PC-9 (cell line): Measurements from ENCODE around the gene TBX15. TPM values are rescaled to one million over a fixed set of nuclear protein-coding genes. Genes with fewer than 3 reads are reported as not detected.

Experiments
- BruUV-seq: library from RNA; stranded (reverse); fragments of 400-500 nt; replicated peaks from 2 replicates; lab custom pipeline; 2021; lab: Mats Ljungman, UMichigan
- CTCF ChIA-PET: fragments of 300-600 bp; sonication (Branson Sonifier 250); formaldehyde crosslinking; loops from one replicate; lab custom pipeline; 2022; ENCODE audit warnings: antibody characterized with exemption; lab: Charles Lee
- POLR2A ChIA-PET: fragments of 300-600 bp; sonication (Branson Sonifier 250); formaldehyde crosslinking; loops from one replicate; lab custom pipeline; 2022; ENCODE audit warnings: antibody characterized with exemption; ENCODE audit not compliant: unreplicated experiment; lab: Charles Lee
- DNase-seq, 2 experiments: peaks; one replicate each; pipeline versions ENCODE4 v3.0.0 to v3.0.0-alpha.2; 2015 to 2022; ENCODE audit warnings: mixed read lengths in 1 of 2
- H2AFZ ChIP-seq: fragments of 200-600 bp; sonication (generic); 2 replicates; pipeline ENCODE4 v1.8.1; 2017; ENCODE audit warnings: antibody characterized with exemption
- H3F3A ChIP-seq: fragments of 200-600 bp; sonication (generic); 2 replicates; pipeline ENCODE4 v1.8.1; 2017; ENCODE audit warnings: antibody characterized with exemption, mild to moderate bottlenecking, low read depth; ENCODE audit not compliant: insufficient read depth
- H3K27ac ChIP-seq: fragments of 200-600 bp; sonication (generic); 2 replicates; pipeline ENCODE4 v1.6.1; 2016; ENCODE audit warnings: mixed run types
- H3K27me3 ChIP-seq: fragments of 200-600 bp; sonication (generic); 2 replicates; pipeline ENCODE4 v1.6.1; 2016; ENCODE audit warnings: low read depth, mixed run types; ENCODE audit not compliant: insufficient read depth
- H3K36me3 ChIP-seq: fragments of 200-600 bp; sonication (generic); 2 replicates; pipeline ENCODE4 v1.6.1; 2016; ENCODE audit warnings: low read depth, mixed run types
- H3K4me1 ChIP-seq: fragments of 200-600 bp; sonication (generic); replicated peaks from 2 replicates; pipeline ENCODE4 v1.6.1; 2016; ENCODE audit warnings: mixed run types; ENCODE audit not compliant: insufficient read depth
- H3K4me2 ChIP-seq: fragments of 200-600 bp; sonication (generic); 2 replicates; pipeline ENCODE4 v1.6.1; 2017; ENCODE audit warnings: mixed run types
- H3K4me3 ChIP-seq: fragments of 200-600 bp; sonication (generic); 2 replicates; pipeline ENCODE4 v1.6.1; 2016; ENCODE audit warnings: mixed run types
- H3K79me2 ChIP-seq: fragments of 200-600 bp; sonication (generic); 2 replicates; pipeline ENCODE4 v1.6.1; 2017; ENCODE audit warnings: low read depth, mixed run types
- H3K9me2 ChIP-seq: fragments of 200-600 bp; sonication (generic); 2 replicates; pipeline ENCODE4 v1.8.1; 2017; ENCODE audit warnings: mild to moderate bottlenecking; ENCODE audit not compliant: insufficient read depth
- H3K9me3 ChIP-seq: fragments of 200-600 bp; sonication (generic); 2 replicates; pipeline ENCODE4 v1.8.1; 2016; ENCODE audit warnings: low read depth; ENCODE audit not compliant: insufficient read depth
- H4K20me1 ChIP-seq: fragments of 200-600 bp; sonication (generic); 2 replicates; pipeline ENCODE4 v1.8.1; 2017; ENCODE audit not compliant: insufficient read depth
- CTCF ChIP-seq: fragments of 200-600 bp; sonication (generic); conservative IDR thresholded peaks from 2 replicates; pipeline ENCODE4 v1.6.1; 2017; ENCODE audit warnings: mixed run types, antibody characterized with exemption, mild to moderate bottlenecking, moderate library complexity
- EZH2 ChIP-seq: fragments of 200-600 bp; sonication (generic); IDR thresholded peaks from 2 replicates; pipeline ENCODE4 v1.8.0; 2017; ENCODE audit warnings: antibody characterized with exemption, low read depth
- intact Hi-C: fragments of 100-400 bp; cut with micrococcal nuclease; formaldehyde crosslinking; loops from one replicate; pipeline ENCODE4 v1.10.0; 2022; ENCODE audit not compliant: unreplicated experiment
- total RNA-seq: library from RNA; stranded (reverse); gene quantifications from 2 replicates; pipeline ENCODE4 v1.2.3, GENCODE V29; 2021

The TBX15 gene
- total RNA-seq, 1 experiment from 2014 or later = not detected

DNA sequence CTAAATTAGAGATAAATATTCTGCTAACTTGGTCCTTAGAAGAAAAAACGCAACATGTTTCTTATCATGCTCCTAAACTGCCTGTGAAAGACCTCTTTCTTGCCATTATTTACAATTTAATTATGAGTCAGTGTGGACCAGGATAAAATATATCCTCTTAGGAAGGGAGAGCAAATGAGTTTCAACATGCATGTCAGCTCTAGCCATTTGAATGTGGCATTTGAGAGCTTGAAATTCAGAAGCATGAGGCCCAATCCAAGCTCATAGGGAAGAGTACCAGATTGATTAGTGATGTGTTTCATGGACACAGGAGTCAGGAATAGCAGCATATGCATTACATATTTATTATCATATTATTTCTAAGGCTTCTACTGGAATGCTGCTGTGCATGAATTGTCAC is 39.3 kb downstream of the TBX15 start:
- no peaks in the 10 kb centered on the region for H3K79me2 ChIP-seq
- CTCF ChIA-PET = no interaction called here
- H4K20me1 ChIP-seq = no peaks in the 10 kb centered on the region
- TF ChIP-seq EZH2 (no peak), CTCF (no peak)
- no peak for DNase-seq
- BruUV-seq = no TSS peak
- H3K4me1 ChIP-seq = no peaks in the 10 kb centered on the region
- H3F3A ChIP-seq = no peaks in the 10 kb centered on the region
- intact Hi-C loops = no loop called here
- no peaks in the 10 kb centered on the region for H3K36me3 ChIP-seq
- H3K9me2 ChIP-seq = no peaks in the 10 kb centered on the region
- H3K9me3 ChIP-seq = no peaks in the 10 kb centered on the region
- H3K27me3 ChIP-seq = no peaks in the 10 kb centered on the region; the same call in 1 of the 2 replicates
- H2AFZ ChIP-seq = no peak overlapping the region
- no peak overlapping the region for H3K4me3 ChIP-seq
- POLR2A ChIA-PET = no interaction called here
- H3K4me2 ChIP-seq = no peak overlapping the region
- no peak overlapping the region for H3K27ac ChIP-seq

GRCh38 chr1:118948351-118948750 is 39.8 kb downstream of the TBX15 start:
- no peak for DNase-seq
- POLR2A ChIA-PET = no interaction called here

DNA sequence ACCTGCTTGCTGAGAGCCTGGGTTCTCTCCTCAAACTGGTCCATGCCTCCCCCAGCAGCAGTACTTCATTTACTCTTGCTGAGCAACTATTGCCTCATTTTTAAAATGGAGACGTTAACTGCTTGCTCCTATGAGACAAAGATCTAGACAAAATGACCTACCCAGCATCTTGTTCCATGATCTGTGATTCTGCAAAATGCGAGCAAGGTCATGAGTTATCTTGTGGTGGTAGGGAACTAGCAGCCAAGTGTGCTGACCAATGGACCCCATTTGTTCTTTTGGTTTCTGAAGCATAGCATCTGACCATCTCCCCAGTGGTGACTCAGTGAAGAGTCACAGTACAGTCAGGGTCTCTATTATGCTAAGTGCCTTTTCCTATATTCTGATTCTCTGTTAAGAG is 40.4 kb downstream of the TBX15 start:
- CTCF ChIA-PET = no interaction called here
- Histone ChIP-seq H3K79me2 (no peaks in the 10 kb centered on the region), H3K9me3 (no peaks in the 10 kb centered on the region), H3K4me2 (no peak overlapping the region), H3F3A (no peaks in the 10 kb centered on the region), H4K20me1 (no peaks in the 10 kb centered on the region), H3K4me1 (no peaks in the 10 kb centered on the region), H3K4me3 (no peak overlapping the region), H3K27ac (no peak overlapping the region), H3K27me3 (peaks cover 5% of the 10 kb centered on the region), H3K36me3 (no peaks in the 10 kb centered on the region), H3K9me2 (no peaks in the 10 kb centered on the region), H2AFZ (no peak overlapping the region)
- no TSS peak for BruUV-seq
- TF ChIP-seq EZH2 (no peak), CTCF (no peak)
- intact Hi-C loops = no loop called here
- POLR2A ChIA-PET = no interaction called here
- no peak for DNase-seq

More at GRCh38 chr1:118948351-118948750, 39.8 kb downstream of the TBX15 start:
- Histone ChIP-seq H3K27me3 (no peaks in the 10 kb centered on the region; the same call in 1 of the 2 replicates), H3K27ac (no peak overlapping the region), H3K9me2 (no peaks in the 10 kb centered on the region), H3K9me3 (no peaks in the 10 kb centered on the region), H3K36me3 (no peaks in the 10 kb centered on the region), H3K4me3 (no peak overlapping the region), H2AFZ (no peak overlapping the region), H3F3A (no peaks in the 10 kb centered on the region), H4K20me1 (no peaks in the 10 kb centered on the region), H3K4me1 (no peaks in the 10 kb centered on the region), H3K4me2 (no peak overlapping the region), H3K79me2 (no peaks in the 10 kb centered on the region)
- CTCF ChIA-PET = no interaction called here
- BruUV-seq = no TSS peak
- TF ChIP-seq EZH2 = no peak
- intact Hi-C loops = no loop called here
